Suprapubic skin (tissue), 4 donors: ENCODE results near the gene TMC7. TPM values are rescaled to one million over a fixed set of nuclear protein-coding genes. Genes with fewer than 3 reads are reported as not detected.

Source experiments
- DNase-seq, 2 donors: peaks; one replicate each; pipeline ENCODE4 v3.0.0-alpha.2; 2019; ENCODE audit warnings: low spot score in 2 of 2
- H3K27ac ChIP-seq: fragments of 200-600 bp; sonication (generic); one replicate; pipeline ENCODE4 v1.5.1; 2019
- H3K27me3 ChIP-seq: fragments of 200-600 bp; sonication (generic); one replicate; pipeline ENCODE4 v1.5.1; 2019
- H3K36me3 ChIP-seq: fragments of 200-600 bp; sonication (generic); one replicate; pipeline ENCODE4 v1.5.1; 2019
- H3K4me1 ChIP-seq: fragments of 200-600 bp; sonication (generic); one replicate; pipeline ENCODE4 v1.5.1; 2019
- H3K4me3 ChIP-seq: fragments of 200-600 bp; sonication (generic); one replicate; pipeline ENCODE4 v1.5.1; 2019; ENCODE audit warnings: mild to moderate bottlenecking
- H3K9me3 ChIP-seq: fragments of 200-600 bp; sonication (generic); one replicate; pipeline ENCODE4 v1.5.1; 2019
- EP300 ChIP-seq: sonication (generic); formaldehyde crosslinking; IDR thresholded peaks from one replicate; pipeline ENCODE4 v1.6.1; 2017; ENCODE audit warnings: antibody characterized with exemption
- POLR2A ChIP-seq, 2 donors: fragments of 450-650 bp; IDR thresholded peaks; one replicate each; pipeline ENCODE4 v1.6.1; 2017; ENCODE audit warnings: antibody characterized with exemption in 2 of 2, mild to moderate bottlenecking in 2 of 2, moderate library complexity in 2 of 2
- POLR2AphosphoS5 ChIP-seq, 3 donors: sonication (generic); formaldehyde crosslinking; IDR thresholded peaks; one replicate each; pipeline ENCODE4 v1.6.1; 2017; ENCODE audit warnings: antibody characterized with exemption in 3 of 3
- WGBS: methylation state at CpG from one replicate; pipeline ENCODE4 v1.1.5; 2018; 5-methylcytosine and 5-hydroxymethylcytosine counted together
- total RNA-seq, 4 donors: library from RNA; depleted of rRNA; stranded (reverse); fragments of >200 nt; gene quantifications; one replicate each; pipeline ENCODE4 v1.1.0, GENCODE V29; 2016
- TF ChIP-seq, protein P1 (sequence below), 2 donors: fragments of 200-600 bp in 1 of 2; fragments of 450-650 bp in 1 of 2; sonication (generic) in 1 of 2; IDR thresholded peaks; one replicate each; pipeline ENCODE4 v1.5.1; 2016 to 2019; ENCODE audit warnings: antibody characterized with exemption in 2 of 2, mild to moderate bottlenecking in 1 of 2, moderate library complexity in 1 of 2

The TMC7 gene
- total RNA-seq, 4 donors from 2014 or later = 0.52 to 2.7 (median 1.6) TPM

GRCh38 chr16:19098173-19098572, 114.4 kb downstream of the TMC7 start:
- no peak overlapping the region for H3K4me3 ChIP-seq
- no peaks in the 10 kb centered on the region for H3K27me3 ChIP-seq
- H3K36me3 ChIP-seq = no peaks in the 10 kb centered on the region
- no peaks in the 10 kb centered on the region for H3K4me1 ChIP-seq
- 88% methylated on average over 1 of the region's 1 CpG for WGBS
- TF ChIP-seq EP300 (no peak), POLR2AphosphoS5 (IDR thresholded peaks at IDR 0.05) (no peak), POLR2A (IDR thresholded peaks at IDR 0.05) (no peak)
- TF ChIP-seq, protein P1, sequence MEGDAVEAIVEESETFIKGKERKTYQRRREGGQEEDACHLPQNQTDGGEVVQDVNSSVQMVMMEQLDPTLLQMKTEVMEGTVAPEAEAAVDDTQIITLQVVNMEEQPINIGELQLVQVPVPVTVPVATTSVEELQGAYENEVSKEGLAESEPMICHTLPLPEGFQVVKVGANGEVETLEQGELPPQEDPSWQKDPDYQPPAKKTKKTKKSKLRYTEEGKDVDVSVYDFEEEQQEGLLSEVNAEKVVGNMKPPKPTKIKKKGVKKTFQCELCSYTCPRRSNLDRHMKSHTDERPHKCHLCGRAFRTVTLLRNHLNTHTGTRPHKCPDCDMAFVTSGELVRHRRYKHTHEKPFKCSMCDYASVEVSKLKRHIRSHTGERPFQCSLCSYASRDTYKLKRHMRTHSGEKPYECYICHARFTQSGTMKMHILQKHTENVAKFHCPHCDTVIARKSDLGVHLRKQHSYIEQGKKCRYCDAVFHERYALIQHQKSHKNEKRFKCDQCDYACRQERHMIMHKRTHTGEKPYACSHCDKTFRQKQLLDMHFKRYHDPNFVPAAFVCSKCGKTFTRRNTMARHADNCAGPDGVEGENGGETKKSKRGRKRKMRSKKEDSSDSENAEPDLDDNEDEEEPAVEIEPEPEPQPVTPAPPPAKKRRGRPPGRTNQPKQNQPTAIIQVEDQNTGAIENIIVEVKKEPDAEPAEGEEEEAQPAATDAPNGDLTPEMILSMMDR (IDR thresholded peaks at IDR 0.05) = no peak
- DNase-seq = no peak
- H3K27ac ChIP-seq = no peak overlapping the region
- no peaks in the 10 kb centered on the region for H3K9me3 ChIP-seq

GRCh38 chr16:19102187-19102872, 118.6 kb downstream of the TMC7 start:
- DNase-seq = peak in 1 of 2 donors; percentile 28
- Histone ChIP-seq H3K36me3 (no peaks in the 10 kb centered on the region), H3K4me1 (no peaks in the 10 kb centered on the region), H3K9me3 (no peaks in the 10 kb centered on the region), H3K27me3 (no peaks in the 10 kb centered on the region), H3K4me3 (no peak overlapping the region), H3K27ac (no peak overlapping the region)
- WGBS = 79% methylated on average over 16 of the region's 16 CpGs
- TF ChIP-seq POLR2A (IDR thresholded peaks at IDR 0.05) (no peak), POLR2AphosphoS5 (IDR thresholded peaks at IDR 0.05) (no peak), EP300 (no peak)
- TF ChIP-seq, protein P1 (IDR thresholded peaks at IDR 0.05) = no peak

DNA sequence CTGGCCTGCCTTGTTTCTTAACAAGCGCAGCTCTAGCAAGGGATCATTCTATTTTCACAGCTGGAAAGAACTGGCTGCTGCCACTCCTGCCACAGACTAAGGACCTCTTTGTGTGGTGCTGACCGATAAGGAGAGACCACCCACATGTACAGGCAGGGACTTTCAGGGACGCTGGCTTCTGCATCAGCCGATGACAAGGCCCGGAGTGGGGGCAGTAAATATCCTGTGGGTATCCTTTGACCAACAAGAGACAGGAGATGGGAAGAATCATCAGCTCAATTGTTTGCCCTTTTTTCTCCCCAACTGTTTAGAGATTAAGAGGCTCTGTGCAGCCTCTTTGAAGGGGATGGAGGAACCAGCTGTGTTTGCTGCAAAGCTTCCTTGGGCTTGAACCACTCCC, 120.9 kb downstream of the TMC7 start:
- peak; percentile 14 to 20 for DNase-seq
- no peaks in the 10 kb centered on the region for H3K36me3 ChIP-seq

GRCh38 chr16:19105131-19105530, 121.4 kb downstream of the TMC7 start:
- DNase-seq = peak; percentile 37 to 44
- Histone ChIP-seq H3K36me3 (no peaks in the 10 kb centered on the region), H3K4me1 (no peaks in the 10 kb centered on the region), H3K27ac (no peak overlapping the region), H3K4me3 (no peak overlapping the region), H3K9me3 (no peaks in the 10 kb centered on the region), H3K27me3 (no peaks in the 10 kb centered on the region)
- WGBS = 89% methylated on average over 6 of the region's 6 CpGs
- TF ChIP-seq POLR2A (IDR thresholded peaks at IDR 0.05) (no peak), EP300 (no peak), POLR2AphosphoS5 (IDR thresholded peaks at IDR 0.05) (no peak)
- TF ChIP-seq, protein P1 (IDR thresholded peaks at IDR 0.05) = no peak

More for the DNA sequence above, 120.9 kb downstream of the TMC7 start:
- Histone ChIP-seq H3K4me3 (no peak overlapping the region), H3K27ac (no peak overlapping the region), H3K9me3 (no peaks in the 10 kb centered on the region), H3K4me1 (no peaks in the 10 kb centered on the region), H3K27me3 (no peaks in the 10 kb centered on the region)
- TF ChIP-seq, protein P1 (IDR thresholded peaks at IDR 0.05) = no peak
- no peak for TF ChIP-seq EP300
- TF ChIP-seq POLR2A (IDR thresholded peaks at IDR 0.05) = no peak
- TF ChIP-seq POLR2AphosphoS5 (IDR thresholded peaks at IDR 0.05) = no peak
- WGBS = 77% methylated on average over 3 of the region's 5 CpGs

DNA sequence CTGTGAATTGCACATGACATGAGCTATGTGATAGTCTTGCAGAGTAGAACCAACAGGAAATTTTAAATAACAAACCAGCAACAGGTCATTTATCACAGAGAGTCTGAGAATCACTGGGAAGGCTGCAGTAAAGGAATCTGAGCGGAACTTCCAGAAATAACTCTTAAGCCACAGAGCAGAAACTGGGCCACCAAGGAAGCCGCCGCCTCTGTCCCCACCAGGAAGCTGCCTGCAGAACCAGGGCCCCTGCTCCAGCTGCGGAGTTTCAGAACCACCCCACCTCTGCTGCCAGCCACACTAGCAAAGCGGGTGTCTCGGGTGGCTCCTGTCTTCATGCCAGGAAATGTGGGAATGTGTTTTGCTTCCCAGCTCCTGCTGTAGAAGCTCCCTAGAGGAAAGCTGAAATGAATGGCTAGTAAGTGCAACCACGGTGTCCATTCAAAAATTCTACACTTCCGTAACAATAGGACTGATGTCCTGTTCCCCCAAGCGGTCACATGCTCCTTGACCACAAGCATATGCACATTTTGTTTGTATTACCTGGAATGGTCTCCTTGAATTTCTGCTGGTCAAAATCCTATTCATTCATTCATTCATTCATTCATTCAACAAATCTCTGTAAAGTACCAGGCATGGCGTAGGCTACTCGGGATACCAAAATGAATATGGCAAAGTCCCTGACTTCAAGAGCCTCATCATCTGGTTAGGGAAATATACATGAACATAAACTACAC, 122.3 kb downstream of the TMC7 start:
- no peak overlapping the region for H3K27ac ChIP-seq
- H3K27me3 ChIP-seq = no peaks in the 10 kb centered on the region
- H3K4me1 ChIP-seq = peaks cover under 1% of the 10 kb centered on the region
- H3K36me3 ChIP-seq = no peaks in the 10 kb centered on the region
- no peak overlapping the region for H3K4me3 ChIP-seq
- TF ChIP-seq POLR2A (IDR thresholded peaks at IDR 0.05) = no peak
- TF ChIP-seq, protein P1 (IDR thresholded peaks at IDR 0.05) = no peak
- TF ChIP-seq EP300 = no peak
- TF ChIP-seq POLR2AphosphoS5 (IDR thresholded peaks at IDR 0.05) = no peak
- no peaks in the 10 kb centered on the region for H3K9me3 ChIP-seq
- 67% methylated on average over 11 of the region's 11 CpGs for WGBS
- no peak for DNase-seq
